Ammon's horn (tissue), 1 donor: ENCODE measurements around the gene TMED8.
"Not testable (repeated sequence)": the region's sequence is repeated elsewhere in the genome, so short reads cannot be mapped to it uniquely, and the experiment has no call there.

Experiments used
- DNase-seq: peaks from one replicate; pipeline ENCODE4 v3.0.0-alpha.2; 2016; ENCODE audit warnings: low spot score

TMED8 gene

DNA sequence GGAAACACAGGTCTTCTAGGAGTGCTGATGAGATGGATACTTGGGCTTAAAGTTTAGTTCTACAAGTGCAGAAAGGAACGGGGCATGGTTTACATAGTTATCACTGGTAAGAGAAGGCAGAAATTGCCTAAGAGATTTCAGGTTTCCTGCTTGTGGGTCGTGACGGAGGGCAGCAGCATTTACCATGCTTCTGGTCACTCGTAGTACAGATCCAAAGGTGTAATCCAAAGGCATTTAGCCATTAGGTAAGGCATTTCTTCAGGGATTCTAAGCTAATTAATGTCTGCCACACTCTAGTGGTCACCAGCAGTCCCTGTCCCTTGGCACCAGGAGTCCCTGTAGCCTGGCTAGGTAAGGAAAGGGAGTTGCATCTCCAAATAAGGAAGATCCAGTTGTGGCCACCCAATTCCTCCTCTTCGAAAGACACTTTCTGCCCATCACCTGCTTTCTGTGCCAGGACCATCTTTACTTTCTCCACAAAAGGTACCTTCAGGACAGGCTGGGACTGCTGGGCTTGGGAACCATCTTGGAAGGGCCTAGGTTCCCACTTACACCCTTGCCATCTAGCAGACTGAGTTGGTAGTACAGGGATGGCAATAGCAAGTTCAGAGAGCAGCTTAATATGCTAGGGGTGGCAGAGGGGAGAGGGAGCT lies 54.5 kb downstream of the TMED8 start:
- no peak for DNase-seq

DNA sequence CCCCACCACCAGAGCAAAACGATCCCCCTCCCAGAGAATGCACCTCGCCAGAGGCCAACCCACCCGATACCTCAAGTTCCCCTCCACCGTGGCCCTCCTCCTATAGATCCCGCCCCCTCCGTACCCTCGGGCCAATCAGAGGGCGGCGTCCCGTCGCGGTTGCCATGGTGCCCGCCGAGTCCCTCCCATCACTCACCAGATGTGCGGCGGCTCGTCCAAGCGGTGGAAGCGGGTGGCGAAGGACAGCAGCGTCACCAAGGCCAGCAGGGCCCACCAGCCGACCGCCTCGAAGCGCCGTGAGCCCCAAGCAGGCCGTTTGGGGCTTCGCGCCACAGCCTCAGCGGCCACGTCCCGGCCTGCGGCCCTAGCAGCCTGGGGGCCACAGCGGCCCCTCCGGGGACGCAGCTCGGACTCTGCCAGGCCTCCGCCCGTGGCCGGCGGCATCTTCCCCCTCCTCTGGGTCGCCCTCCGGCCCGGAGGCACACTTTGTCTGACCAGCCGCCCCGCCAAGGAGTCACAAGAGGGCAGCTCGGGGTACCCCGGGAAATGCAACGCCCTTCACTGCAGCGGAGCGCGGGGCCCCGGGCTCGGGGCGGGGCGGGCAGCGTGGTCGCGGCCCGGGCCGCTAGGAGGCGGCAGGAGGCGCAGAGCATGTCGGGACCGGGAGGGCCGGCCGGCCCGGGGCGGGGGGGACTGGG lies 56.5 kb downstream of the TMED8 start, which contains the start of gene POMT2:
POMT2 (minus strand) TSS at position 646 of the 698 bp plus-strand sequence; CDS start at position 444, 202 bp downstream.
- peak; percentile 98 for DNase-seq

DNA sequence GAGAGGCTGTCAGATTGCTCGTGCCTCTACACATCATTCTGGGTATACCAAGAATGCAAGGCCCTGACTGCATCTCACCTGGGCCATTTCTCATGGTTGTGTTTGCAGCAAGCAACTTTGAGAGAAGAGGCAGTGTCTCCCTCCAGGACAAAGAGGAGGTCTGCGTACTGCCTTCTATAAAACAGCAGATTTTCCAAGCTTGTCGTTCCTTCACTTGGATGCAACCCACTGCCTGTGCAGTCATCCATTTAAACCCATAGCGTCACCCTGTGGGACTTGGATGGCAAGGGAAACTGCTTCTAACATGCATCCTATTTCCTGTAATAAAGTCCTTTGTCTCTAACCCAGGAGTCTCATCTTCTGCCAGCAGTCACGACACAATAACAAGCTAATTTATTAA lies 57.5 kb downstream of the TMED8 start:
- DNase-seq = peak; percentile 58

GRCh38 chr14:77318756-77319155 lies 58.1 kb downstream of the TMED8 start:
- DNase-seq = not testable (repeated sequence)

- peak; percentile 78 for DNase-seq
These were observed 58.8 kb downstream of the TMED8 start for GRCh38 chr14:77318006-77318553.

DNA sequence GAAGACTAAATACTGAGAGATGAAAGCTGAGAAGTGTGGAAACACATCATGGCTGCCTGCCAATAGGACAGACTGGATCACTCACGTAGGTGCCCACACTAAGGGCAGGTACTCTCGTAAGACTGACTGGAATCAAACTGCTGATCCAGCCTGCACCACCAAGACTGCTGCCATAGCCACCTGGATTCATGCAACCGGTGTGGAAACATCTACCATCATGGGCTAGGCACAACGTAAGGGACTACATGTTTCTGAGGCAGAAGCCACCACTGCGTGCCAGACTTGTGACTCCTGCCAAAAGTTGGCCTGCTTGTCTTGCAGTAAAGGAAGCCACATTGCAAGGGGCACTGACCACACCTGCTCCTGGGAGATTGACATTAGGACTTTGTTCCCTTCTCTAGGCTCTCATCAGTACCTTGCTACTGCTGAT lies 60.0 kb downstream of the TMED8 start:
- DNase-seq = no peak

GRCh38 chr14:77316195-77316505 lies 60.7 kb downstream of the TMED8 start:
- no peak for DNase-seq

GRCh38 chr14:77314539-77315457 lies 62.1 kb downstream of the TMED8 start:
- DNase-seq = no peak

DNA sequence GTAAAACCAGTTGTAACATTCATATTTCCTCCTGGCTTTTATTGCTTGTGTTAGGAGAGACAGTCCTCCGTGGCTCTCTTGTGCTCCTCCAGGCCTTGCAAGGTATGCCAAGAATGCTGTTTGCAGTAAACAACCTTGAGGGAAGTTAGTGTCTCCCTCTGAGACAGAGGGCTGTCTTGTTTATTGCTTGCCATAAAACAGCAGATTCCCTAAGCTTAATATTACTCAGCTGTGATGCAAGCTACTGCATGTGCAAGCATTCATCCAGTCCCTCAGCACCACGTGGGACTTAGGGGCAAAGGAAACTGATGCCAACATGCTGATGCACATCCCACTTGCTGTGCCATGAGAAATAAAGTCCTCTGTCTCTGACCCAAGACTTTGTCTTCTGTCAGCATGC lies 62.9 kb downstream of the TMED8 start:
- DNase-seq = peak; percentile 79

DNA sequence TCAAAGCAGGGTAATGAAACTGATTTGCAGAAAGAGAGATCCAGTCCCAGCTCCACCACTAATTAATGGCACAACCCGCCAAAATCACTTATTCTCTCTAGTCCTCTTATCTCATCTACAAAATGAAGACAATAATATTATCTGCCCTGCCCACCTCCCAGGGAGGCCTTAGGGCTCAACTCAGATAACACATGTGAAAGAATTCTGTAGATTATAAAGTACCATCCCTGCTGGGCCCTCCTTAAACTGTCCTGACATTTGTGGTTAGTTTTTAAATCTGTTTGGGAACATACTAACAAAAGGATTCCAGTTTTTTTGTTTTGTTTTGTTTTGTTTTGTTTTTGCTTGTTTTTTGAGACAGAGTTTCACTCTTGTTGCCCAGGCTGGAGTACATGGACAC lies 63.5 kb downstream of the TMED8 start:
- no peak for DNase-seq

DNA sequence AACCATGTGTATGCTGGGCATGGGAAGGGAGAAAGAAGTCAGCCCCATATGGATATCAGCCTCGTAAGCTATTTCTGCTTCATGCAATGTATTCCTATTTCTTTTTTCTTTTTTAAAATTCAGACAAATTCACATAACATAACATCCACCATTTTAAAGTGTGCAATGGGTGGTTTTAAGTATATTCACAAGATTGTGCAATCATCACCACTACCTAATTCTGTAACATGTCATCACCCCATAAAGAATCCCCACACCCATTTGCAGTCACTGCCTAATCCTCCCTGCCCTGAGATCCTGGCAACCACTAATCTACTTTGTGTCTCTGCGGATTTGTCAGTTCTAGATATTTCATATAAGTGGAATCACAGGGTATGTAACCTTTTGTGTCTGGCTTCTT lies 65.7 kb downstream of the TMED8 start:
- DNase-seq = no peak

- no peak for DNase-seq
These were observed 66.9 kb downstream of the TMED8 start for GRCh38 chr14:77310026-77310425.

DNA sequence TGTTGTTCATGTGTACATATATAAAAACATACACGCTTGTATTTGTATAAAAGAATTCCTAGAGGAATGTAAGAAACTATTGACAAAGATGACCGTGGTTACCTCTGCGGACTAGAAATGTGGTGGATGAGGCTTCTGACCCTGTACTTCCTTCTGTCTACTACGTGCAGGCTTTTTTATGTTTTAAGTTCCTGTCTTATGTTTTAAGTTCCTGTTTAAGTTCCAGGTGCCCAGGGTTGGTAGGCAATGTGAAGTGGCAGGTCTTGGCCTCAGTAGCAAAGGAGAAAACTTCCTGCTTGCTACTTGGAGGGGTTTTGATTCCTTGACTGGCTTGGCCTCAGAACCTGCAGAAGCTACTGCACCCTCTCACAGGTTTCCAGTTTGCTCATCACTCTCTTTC lies 67.8 kb downstream of the TMED8 start:
- no peak for DNase-seq

GRCh38 chr14:77306851-77307496 lies 69.9 kb downstream of the TMED8 start:
- DNase-seq = peak; percentile 86

GRCh38 chr14:77306416-77306815 lies 70.5 kb downstream of the TMED8 start:
- DNase-seq = peak; percentile 91

DNA sequence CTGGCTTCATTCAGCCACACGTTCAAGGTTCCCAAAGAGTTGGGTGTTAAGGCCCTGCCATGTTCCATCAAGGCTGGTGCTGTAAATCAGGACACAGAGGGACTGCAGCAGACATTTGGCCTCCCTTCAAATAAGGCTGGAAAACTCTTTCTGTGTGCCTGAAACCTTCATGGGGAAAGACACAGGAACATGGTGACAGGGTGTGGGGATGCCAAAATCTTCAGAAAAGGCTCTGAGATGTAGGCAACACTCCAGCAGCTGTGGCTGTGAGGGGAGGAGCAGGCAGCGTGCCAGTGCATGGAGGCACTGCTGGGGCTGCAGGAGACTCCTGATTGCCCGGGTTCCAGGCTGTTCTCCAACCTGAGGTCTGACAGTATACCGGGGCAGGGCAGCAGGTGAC lies 71.2 kb downstream of the TMED8 start:
- peak; percentile 75 for DNase-seq

DNA sequence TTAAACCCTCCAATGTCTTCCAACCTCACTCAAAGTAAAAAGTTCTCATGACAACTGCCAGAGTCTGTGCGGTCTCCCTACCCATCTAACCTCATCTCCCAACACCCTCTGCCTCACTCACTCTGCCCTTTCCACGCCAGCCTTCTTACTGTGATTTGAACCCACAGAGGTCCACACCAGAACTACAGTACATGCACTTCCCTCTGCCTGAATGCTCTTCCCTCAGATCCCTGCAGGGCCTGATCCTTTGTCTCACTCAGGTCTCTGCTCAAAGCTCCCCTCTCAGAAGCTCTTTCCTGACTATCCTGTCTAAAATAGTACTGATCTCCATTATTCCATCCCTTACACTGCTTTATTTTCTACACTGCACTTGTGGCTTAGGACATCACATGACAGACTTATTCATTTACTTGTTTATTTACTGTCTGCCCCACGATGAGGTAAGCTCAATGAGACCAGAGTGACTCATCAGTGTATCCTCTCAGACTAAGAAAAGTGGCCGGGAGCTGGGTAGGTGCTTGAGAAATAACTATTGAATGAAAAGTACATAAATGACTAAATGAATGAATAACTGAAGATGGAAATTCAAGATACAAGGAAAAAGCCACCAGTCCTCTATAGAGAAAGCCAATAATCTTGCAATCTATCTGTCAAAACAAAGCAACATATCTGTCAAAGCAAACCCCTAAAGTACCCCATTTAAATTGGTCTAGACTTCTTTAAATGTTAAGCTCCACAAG lies 73.3 kb downstream of the TMED8 start:
- peak; percentile 70 for DNase-seq

- DNase-seq = no peak
These were observed 74.0 kb downstream of the TMED8 start for GRCh38 chr14:77302926-77303325.

DNA sequence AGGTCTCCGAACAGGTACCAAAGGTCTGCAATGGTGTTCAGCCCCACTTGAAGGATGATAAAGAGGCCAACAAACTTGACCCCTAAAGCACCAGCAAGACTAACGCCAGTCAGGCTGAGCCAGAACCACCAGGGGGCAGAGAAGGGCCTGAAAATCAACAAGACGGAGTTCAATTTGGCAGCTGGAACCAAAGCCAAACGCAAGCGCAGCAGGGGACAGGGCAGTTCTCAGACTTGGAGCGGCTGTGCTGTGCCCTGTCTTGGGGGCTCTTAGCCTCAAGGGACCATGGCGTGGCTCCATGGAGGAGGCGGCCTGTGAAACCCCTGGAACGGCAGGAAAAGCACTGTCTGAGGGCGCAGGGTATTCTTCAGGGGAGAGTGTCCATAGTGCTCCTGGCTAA lies 75.8 kb downstream of the TMED8 start:
- peak; percentile 95 for DNase-seq

- no peak for DNase-seq
These were observed 77.1 kb downstream of the TMED8 start for GRCh38 chr14:77299771-77300170.

GRCh38 chr14:77296906-77297305 lies 80.0 kb downstream of the TMED8 start:
- DNase-seq = no peak
